ENCODE results near the gene SEC14L3. TPM values are rescaled to one million over a fixed set of nuclear protein-coding genes. Genes with fewer than 3 reads are reported as not detected.

SEC14L3 gene
- total and polyA plus RNA-seq, 2 of the 13 experiments (the other 11 are each of a cell fraction or from before 2014, with no cell fraction given) = not detected

GRCh38 chr22:30423301-30423958 lies 48.4 kb downstream of the SEC14L3 start (continued):
- TF ChIP-seq GTF3A (CRISPR knock-in tag; conservative IDR thresholded peaks at IDR 0.05) = 0 out of 2 replicates have a peak, but pooled peaks have one; percentile 57
- no peak for TF ChIP-seq TCF12 (IDR thresholded peaks at IDR 0.05)
- peak; percentile 87 for TF ChIP-seq TCF12 (CRISPR knock-in tag; IDR thresholded peaks at IDR 0.05)
- TF ChIP-seq SRF (IDR thresholded peaks at IDR 0.05; ENCODE audit: low read depth, low read length) = no peak
- peak; percentile 67; the same call in 1 of the 2 replicates for TF ChIP-seq ZNF142 (CRISPR knock-in tag; IDR thresholded peaks at IDR 0.05)
- TF ChIP-seq KLF6 (CRISPR knock-in tag; IDR thresholded peaks at IDR 0.05) = peak; percentile 92
- TF ChIP-seq TCF7 (IDR thresholded peaks at IDR 0.05; ENCODE audit: low read depth) = no peak
- peak; percentile 90 for TF ChIP-seq DMAP1 (CRISPR knock-in tag; IDR thresholded peaks at IDR 0.05)
- TF ChIP-seq ATM (IDR thresholded peaks at IDR 0.05; ENCODE audit: borderline replicate concordance) = no peak
- peak; percentile 74; the same call in 1 of the 2 replicates for TF ChIP-seq FOXM1 (CRISPR knock-in tag; IDR thresholded peaks at IDR 0.05)
- peak; percentile 14; the same call in 1 of the 2 replicates for TF ChIP-seq ZBTB7B (CRISPR knock-in tag; IDR thresholded peaks at IDR 0.05)
- TF ChIP-seq ZMAT3 (CRISPR knock-in tag; conservative IDR thresholded peaks at IDR 0.05) = peak; percentile 63; the same call in 1 of the 2 replicates
- no peak for TF ChIP-seq NFKBIZ (CRISPR knock-in tag; IDR thresholded peaks at IDR 0.05)
- TF ChIP-seq ZSCAN9 (CRISPR knock-in tag; IDR thresholded peaks at IDR 0.05; ENCODE audit: borderline replicate concordance) = no peak
- TF ChIP-seq AGO2 (optimal IDR thresholded peaks at IDR 0.05; ENCODE audit: low read depth, low read length) = peak; percentile 98
- no peak for TF ChIP-seq ZEB1 (IDR thresholded peaks at IDR 0.05; ENCODE audit: insufficient replicate concordance, low read depth)
- TF ChIP-seq PLSCR1 (CRISPR knock-in tag; IDR thresholded peaks at IDR 0.05; ENCODE audit: borderline replicate concordance) = no peak
- TF ChIP-seq ZFP36L2 (CRISPR knock-in tag; IDR thresholded peaks at IDR 0.05) = no peak
- TF ChIP-seq GPN1 (CRISPR knock-in tag; IDR thresholded peaks at IDR 0.05; ENCODE audit: borderline replicate concordance) = no peak
- peak; percentile 44; the same call in 1 of the 2 replicates for TF ChIP-seq ZNF609 (CRISPR knock-in tag; IDR thresholded peaks at IDR 0.05; ENCODE audit: borderline replicate concordance)

All from HepG2 (cell line).